ENCODE measurements around the gene CARS2.
"Not testable (repeated sequence)": the region's sequence is repeated elsewhere in the genome, so short reads cannot be mapped to it uniquely, and the experiment has no call there.

Gene CARS2

DNA sequence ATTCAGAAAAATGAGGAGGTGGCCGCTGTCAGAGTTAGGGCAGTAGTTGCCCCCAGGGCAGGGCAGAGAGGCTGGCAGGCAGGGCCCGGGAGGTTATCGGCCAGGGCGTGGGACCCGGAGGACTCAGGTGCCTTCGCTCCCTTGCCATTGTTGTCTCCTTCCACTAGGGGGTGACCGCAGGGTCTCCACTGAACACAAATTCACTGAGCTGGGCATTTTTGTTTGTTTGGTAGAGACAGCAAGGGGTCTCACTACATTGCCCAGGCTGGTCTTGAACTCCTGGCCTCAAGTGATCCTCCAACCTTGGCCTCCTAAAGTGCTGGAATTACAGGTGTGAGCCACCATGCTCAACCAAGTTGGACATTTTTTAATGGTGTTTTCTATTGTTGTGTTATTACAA lies 25.1 kb downstream of the CARS2 start:
- no peak for DNase-seq

DNA sequence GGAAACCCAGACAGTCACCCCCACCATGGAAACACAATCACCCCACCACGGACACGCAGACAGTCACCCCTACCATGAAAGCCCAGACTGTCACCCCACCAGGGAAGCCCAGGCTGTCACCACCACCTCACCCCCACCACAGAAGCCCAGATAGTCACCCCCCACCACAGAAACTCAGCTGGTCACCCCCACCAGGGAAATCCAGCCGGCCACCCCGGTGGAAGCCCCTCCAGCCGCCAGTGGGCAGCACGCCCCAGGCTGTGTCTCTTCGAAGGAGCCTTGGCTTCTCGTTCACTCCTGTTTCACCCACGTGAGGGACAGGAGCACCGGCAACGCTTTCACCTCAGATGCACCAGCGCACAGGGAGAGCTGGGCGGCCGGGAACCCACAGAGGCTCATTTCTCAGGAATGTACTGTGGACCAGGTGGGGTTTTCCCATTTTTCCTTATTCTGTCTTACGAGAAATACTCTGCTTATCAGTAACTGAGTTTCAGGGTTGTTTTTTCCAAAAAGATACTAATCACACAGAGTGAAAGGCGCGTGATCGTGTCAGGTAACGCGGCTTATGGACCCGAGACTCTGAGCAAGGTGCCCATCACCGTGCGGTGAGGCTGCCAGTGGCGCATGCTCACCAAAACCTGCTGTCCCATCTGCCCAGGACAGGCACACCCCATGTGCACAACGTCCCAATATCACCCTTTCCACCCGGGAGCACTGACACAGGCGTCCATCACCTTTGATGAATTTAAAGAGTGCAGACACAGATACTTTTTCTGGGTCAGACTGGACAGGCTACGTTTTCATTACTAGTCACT lies 28.0 kb downstream of the CARS2 start:
- DNase-seq: no peak

- no peak for DNase-seq
Observed at GRCh38 chr13:110676595-110677587, 29.0 kb downstream of the CARS2 start.

GRCh38 chr13:110669814-110670213 lies 36.1 kb downstream of the CARS2 start:
- DNase-seq: not testable (repeated sequence)

DNA sequence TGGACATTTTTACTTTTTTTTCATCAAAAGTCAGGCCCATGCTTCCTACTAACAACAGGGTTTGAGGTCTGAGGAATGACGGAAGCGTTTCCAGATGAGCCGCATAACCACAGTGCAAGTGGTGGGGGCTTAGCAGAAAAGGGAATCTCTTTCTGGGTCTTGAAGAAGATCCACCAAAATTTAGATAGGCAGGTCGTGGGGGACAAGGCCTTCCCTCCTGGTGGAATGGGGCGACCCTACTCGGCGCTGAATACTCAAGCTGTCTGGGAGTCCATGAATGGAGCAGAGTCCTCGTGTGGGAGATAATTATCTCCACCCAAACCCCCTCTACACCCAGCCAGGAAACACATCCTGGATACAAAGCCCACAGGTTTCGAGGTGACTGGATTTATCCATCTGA lies 36.9 kb downstream of the CARS2 start:
- DNase-seq: no peak

DNA sequence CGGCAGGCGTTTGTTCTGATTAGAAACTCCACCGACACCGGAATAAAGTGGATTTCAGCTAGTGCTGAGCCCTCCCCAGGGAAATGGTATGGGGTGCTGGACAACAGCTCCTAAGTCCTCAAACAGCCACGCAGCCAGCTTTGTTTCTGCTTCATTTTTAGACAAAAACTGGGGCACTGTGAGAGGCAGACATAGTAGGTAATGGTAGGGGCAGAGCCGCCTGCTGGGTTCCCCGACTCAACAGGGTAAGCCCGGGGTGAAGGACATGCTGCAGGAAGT lies 39.7 kb downstream of the CARS2 start:
- DNase-seq: no peak

DNA sequence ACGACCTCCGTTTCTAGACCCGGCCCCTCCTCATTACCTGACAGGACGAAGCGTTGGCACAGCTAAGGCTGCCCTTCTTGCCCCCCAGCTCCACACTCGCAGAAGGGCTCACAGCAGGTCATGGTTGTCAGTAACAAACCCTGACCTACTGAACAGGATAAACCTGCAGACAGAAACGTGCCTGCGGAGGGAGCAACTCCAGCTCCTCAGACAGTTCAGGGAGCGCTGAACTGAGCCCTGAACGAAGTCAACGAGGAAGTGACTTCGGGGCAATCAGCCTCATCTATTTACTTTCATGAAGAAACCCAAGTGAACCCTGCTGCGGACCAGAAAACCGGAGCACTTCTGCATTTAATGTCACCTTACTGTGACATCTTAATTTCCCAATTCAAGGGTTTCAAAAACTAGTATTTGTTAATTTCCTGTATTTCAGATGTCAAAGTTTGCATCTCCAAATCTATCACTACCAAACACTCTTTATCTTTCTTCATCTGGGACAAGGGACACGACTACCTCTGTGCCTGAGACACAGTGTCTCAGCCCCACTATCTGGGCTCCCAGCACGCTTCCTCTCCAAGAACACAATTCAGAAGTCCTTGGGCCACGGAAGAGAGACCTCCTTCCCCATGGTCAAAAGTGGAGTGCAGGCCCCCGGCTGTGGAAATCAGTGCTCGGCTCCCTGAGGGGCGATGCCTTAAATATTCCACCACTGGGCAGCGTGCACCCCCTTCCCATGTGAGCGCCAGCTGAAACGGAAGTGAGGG lies 40.2 kb downstream of the CARS2 start:
- no peak for DNase-seq

- no peak for DNase-seq
Observed at GRCh38 chr13:110664673-110665072, 41.2 kb downstream of the CARS2 start.

GRCh38 chr13:110664041-110664440 lies 41.9 kb downstream of the CARS2 start:
- DNase-seq: no peak

DNA sequence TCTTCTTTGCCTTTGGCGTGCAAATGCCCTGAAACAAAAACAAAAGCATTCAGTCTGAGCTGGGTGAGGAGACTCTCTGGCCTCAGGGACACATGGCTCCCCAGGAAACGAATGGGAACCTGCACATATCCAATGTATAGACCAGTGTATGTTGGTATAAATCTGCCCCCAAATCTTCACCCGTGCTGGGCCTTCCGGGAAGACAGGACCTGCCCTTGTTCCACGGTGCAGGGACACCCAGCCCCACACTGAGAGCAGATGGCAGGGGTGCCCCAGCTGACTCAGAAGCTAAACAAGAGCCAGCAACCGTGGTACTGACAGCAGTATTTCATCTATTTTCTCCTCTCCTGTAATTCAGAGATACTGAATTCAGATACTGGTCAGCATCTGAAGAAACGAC lies 42.4 kb downstream of the CARS2 start:
- no peak for DNase-seq

DNA sequence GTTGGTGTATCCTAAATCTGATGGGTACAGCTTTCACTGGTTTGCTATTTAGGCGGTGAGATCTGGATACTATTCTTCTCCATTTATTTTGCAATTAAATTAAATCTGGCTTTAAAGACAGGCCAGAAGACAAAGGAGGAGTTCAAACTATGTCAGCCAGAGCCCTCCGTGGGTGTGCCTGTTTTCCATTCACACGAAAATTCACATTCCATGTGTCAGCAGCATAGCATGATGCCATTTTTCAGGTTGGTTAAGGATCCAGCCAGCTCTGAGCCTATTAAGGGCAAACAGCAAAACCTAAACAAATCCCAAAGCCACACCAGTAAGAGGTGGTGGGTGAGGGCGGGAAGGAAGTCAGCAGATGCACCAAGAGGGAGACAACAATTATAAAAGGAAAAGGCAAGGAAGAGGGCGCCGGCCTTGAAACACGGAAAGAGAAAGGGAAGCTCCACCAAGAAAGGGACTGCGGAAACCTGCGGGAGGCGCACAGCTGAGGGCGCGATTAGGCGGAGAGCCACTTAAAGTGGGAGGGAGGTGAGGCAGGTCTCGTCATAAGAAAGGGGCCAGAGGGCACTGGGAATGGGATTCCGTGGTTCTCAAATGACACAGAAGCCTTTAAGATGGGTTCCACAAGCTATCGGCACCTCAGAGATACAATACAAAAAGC lies 43.0 kb downstream of the CARS2 start:
- no peak for DNase-seq

DNA sequence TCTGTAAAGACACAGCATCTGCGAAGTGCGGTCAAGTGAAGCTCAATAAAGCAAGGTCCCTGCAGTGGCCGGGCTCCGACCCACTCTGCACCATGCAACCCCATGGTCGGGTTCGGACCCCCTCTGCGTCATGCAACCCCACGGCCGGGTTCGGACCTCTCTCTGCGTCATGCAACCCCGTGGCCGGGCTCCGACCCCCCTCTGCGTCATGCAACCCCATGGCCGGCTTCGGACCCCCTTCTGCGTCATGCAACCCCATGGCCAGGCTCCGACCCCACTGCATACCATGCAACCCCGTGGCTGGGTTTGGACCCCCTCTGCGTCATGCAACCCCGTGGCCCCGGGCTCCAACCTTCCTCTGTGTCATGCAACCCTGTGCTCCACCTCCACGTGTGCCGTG lies 43.8 kb downstream of the CARS2 start:
- no peak for DNase-seq

DNA sequence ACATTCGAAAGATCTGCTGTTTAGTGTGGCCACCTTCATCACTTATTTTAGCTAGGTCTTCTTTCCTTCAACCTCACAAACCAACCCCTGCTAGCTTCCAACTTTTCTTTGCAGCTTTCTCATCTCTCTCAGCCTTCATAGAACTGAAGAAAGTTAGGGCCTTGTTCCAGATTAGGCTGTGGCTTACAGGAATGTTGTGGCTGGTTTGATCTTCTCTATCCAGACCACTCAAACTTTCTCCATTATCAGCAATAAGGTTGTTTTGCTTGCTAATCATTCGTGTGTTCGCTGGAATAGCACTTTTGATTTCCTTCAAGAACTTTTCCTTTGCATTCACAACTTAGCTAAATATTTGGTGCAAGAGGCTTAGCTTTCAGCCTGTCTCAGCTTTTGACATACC lies 44.7 kb downstream of the CARS2 start:
- DNase-seq: no peak

DNA sequence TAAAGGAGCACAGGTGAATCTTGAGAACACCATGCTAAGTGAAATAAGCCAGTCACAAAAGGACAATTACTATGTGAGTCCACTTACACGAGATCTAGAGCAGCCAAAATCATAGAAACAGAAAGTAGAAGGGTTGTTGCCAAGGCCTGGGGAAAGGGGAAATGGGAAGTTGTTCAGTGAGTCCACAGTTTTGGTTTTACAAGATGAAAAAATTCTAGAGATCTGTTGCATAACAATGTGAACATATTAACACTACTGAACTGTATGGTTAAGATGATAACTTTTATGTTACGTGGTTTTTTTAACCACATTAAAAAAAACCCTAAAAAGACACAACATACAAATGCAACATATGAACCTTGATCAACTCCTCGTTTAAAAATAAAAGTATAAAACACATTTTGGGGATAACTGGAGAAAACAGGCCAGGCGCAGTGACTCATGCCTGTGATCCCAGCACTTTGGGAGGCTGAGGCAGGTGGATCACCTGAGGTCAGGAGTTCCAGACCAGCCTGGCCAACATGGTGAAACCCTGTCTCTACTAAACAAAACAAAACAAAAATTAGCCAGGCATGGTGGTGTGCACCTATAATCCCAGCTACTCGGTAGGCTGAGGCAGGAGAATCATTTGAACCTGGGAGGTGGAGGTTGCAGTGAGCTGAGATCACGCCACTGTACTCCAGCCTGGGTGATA lies 47.6 kb downstream of the CARS2 start:
- DNase-seq: not testable (repeated sequence)

GRCh38 chr13:110657196-110657595 lies 48.7 kb downstream of the CARS2 start:
- no peak for DNase-seq

DNA sequence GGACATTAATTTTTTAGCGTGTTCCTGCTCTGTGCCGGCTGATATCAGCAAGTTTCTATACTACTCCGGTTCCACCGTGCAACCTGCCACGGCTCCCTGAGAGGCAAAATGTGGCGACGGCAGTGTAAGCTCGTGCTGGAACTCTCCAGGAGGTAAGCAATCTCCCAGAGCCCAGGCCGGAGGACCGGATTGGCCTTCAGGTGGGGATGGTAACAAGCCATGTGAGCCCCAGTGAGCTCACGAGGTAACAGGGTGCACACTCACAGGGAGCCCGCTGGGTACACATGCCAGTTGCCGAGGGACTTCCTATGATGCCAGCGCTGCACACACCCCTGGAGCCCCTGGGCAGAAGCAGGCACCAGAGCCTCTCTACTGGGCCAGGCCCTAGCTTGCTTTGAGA lies 52.1 kb downstream of the CARS2 start:
- DNase-seq: no peak

DNA sequence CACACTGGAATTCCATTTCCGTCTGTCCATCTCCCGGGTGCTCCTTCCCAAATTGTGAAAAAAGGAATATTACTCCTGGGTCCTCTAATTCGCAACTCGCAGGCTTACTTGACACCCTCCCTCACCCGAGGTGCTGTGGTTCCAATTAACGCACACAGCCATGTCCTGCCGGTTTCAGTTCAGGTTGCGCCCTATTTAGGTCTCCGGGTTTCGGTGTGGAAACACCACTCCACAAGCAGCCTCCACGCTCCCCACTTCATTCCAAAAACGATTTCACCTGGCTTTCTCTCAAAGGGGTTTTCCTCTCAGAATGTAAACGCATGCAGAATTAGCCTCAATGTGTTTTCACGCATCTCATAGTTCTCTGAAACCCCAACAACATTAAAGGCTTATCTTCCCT lies 52.6 kb downstream of the CARS2 start:
- DNase-seq: no peak

- DNase-seq: no peak
Observed at GRCh38 chr13:110652764-110653163, 53.2 kb downstream of the CARS2 start.

DNA sequence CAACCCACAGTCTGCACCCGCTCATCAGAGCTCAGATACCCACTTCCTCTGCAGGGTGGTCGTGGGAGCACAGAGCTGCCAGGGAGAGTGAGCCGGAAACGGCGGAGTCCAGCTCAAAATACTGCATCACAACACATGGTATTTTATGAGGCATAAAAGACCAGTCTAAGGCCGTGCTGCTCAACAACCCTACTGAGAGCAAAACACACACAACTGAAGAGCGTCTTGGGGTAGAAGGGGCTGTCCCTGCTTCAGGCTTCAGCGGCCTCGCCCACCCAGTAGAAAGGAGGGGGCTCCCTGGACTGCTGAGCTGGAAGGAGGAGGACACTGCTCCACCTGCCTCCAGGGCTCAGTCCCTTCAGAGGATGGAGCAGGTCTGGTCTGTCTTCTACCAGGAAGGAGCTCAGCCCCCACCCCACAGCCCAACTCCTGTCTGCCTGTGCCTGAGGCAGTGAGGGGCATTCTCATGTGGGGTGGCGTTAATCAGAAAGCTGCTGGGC lies 53.6 kb downstream of the CARS2 start:
- no peak for DNase-seq

GRCh38 chr13:110651726-110652230 lies 54.1 kb downstream of the CARS2 start:
- DNase-seq: no peak

- no peak for DNase-seq
Observed at GRCh38 chr13:110651271-110651670, 54.6 kb downstream of the CARS2 start.

DNA sequence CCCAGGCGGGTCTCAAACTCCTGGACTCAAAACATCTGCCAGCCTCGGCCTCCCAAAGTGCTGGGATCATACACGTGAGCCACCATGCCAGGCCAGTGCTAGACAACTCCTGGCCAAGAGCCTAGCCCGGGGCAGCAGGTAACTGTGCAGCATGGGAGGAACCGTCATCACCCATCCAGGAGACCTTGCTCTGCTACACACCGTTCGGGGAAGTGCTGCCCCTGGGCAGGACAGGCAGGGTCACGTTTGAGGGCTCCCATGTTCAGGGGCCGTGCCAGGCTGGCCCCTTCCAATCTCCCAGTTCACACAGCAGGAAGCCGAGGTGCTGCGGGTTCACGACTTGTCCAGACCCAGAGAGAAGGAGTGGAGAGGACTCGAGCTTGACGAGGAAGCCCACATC lies 55.5 kb downstream of the CARS2 start:
- DNase-seq: no peak
